Activated B cell treated with CpG ODN at 0.5 μM for 24 hours (primary cell): ENCODE measurements around the gene RADIL. TPM values are rescaled to one million over a fixed set of nuclear protein-coding genes. Genes with fewer than 3 reads are reported as not detected.
A peak's percentile ranks its signal among the peaks of the same experiment; 100 is the strongest.
"Not testable (repeated sequence)": the region's sequence is repeated elsewhere in the genome, so short reads cannot be mapped to it uniquely, and the experiment has no call there.

ENCODE experiments used
- ATAC-seq: fragments of 200-7000 bp; cut with Tn5 transposase; one replicate; pipeline ENCODE4 v1.10.0; 2021; ENCODE audit warnings: low read depth, mild to moderate bottlenecking, moderate library complexity
- CTCF ChIA-PET: fragments of 350-600 bp; sonication (Branson Sonifier 250); formaldehyde crosslinking; loops from one replicate; lab custom pipeline; 2021; ENCODE audit warnings: antibody characterized with exemption; lab: Charles Lee
- POLR2A ChIA-PET: fragments of 350-600 bp; sonication (Branson Sonifier 250); formaldehyde crosslinking; loops from one replicate; lab custom pipeline; 2021; ENCODE audit warnings: antibody characterized with exemption; lab: Charles Lee
- DNase-seq: peaks from one replicate; pipeline ENCODE4 v3.0.0; 2022
- H3K27ac Mint-ChIP-seq: one replicate; pipeline ENCODE4 v1.8.0; 2020; ENCODE audit warnings: mixed read lengths
- H3K27me3 Mint-ChIP-seq: one replicate; pipeline ENCODE4 v1.8.0; 2021; ENCODE audit warnings: mixed read lengths
- H3K36me3 Mint-ChIP-seq: one replicate; pipeline ENCODE4 v1.8.0; 2021; ENCODE audit warnings: low read depth, mixed read lengths
- H3K4me1 Mint-ChIP-seq: one replicate; pipeline ENCODE4 v1.8.0; 2021; ENCODE audit warnings: mixed read lengths
- H3K4me3 Mint-ChIP-seq: one replicate; pipeline ENCODE4 v1.8.0; 2020; ENCODE audit warnings: mild to moderate bottlenecking, mixed read lengths
- H3K9me3 Mint-ChIP-seq: one replicate; pipeline ENCODE4 v1.8.0; 2020; ENCODE audit warnings: mixed read lengths
- intact Hi-C: fragments of 100-400 bp; cut with micrococcal nuclease; formaldehyde crosslinking; loops from one replicate; pipeline ENCODE4 v1.15.1; 2024
- total RNA-seq: library from RNA; stranded (reverse); gene quantifications from 2 replicates; pipeline ENCODE4 v1.2.3, GENCODE V29; 2022
- TF ChIP-seq, protein P1 (sequence below): fragments of 200-600 bp; IDR thresholded peaks from one replicate; pipeline ENCODE4 v1.8.0; 2022; ENCODE audit warnings: antibody characterized with exemption, mild to moderate bottlenecking

RADIL gene
- total RNA-seq, 1 donor from 2014 or later: not detected

DNA sequence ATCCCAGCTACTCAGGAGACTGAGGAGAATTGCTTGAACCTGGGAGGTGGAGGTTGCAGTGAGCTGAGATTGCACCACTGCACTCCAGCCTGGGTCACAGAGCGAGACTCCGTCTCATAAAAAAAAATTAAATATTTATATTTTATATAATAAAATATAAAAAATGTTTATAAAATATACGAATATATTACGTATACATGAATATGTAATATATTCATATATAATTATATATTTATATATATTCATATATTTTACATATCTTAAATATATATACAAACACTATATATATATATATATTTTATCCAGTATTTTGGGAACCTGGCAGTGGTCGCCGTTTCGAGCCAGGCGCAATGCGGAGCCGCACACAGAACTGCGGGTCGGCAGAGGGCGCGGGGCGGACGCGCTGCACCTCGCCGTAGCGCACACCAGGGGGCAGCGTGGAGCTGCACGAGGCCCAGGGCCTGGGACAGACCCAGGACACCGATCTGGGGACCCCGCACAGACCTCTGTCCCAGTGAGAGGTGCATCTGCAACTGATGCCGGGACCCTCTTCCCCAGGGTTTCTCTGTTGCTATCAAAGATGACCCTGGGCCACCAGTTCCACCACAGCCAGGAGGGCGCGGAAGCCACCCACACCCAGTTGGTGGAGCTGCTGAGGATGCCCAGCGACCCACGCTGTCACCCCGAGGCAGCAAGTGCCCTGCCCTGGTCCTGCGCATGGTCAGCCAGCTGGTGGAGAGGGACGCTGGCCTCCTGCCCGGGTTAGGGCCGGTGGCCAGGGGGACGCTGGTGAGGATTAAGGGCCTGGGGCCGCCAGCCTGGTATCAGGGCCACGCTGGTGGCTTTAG is 85.4 kb downstream of the RADIL start:
- Mint-ChIP-seq H3K27me3 (no peaks in the 10 kb centered on the region), H3K4me1 (no peaks in the 10 kb centered on the region), H3K9me3 (no peaks in the 10 kb centered on the region), H3K4me3 (no peak overlapping the region), H3K27ac (no peak overlapping the region), H3K36me3 (no peaks in the 10 kb centered on the region)
- ChIA-PET POLR2A (interaction anchor here (0.6 to 0.7 kb wide), 2 partner anchors 23 to 271 kb away, joined by 4 to 13 read pairs; partner anchors contain the start of gene AP5Z1), CTCF (interaction anchor here (0.7 to 3.6 kb wide), 5 partner anchors 12 to 299 kb away, joined by 3 to 35 read pairs (median 3); no protein-coding TSS in a partner anchor)
- DNase-seq (peak; percentile 69), ATAC-seq (peak; percentile 96)
- TF ChIP-seq, protein P1, sequence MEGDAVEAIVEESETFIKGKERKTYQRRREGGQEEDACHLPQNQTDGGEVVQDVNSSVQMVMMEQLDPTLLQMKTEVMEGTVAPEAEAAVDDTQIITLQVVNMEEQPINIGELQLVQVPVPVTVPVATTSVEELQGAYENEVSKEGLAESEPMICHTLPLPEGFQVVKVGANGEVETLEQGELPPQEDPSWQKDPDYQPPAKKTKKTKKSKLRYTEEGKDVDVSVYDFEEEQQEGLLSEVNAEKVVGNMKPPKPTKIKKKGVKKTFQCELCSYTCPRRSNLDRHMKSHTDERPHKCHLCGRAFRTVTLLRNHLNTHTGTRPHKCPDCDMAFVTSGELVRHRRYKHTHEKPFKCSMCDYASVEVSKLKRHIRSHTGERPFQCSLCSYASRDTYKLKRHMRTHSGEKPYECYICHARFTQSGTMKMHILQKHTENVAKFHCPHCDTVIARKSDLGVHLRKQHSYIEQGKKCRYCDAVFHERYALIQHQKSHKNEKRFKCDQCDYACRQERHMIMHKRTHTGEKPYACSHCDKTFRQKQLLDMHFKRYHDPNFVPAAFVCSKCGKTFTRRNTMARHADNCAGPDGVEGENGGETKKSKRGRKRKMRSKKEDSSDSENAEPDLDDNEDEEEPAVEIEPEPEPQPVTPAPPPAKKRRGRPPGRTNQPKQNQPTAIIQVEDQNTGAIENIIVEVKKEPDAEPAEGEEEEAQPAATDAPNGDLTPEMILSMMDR: peak; percentile 24
- intact Hi-C loops: loop anchor here (1.0 kb wide), 1 partner anchor 287 kb away; no protein-coding TSS in a partner anchor

DNA sequence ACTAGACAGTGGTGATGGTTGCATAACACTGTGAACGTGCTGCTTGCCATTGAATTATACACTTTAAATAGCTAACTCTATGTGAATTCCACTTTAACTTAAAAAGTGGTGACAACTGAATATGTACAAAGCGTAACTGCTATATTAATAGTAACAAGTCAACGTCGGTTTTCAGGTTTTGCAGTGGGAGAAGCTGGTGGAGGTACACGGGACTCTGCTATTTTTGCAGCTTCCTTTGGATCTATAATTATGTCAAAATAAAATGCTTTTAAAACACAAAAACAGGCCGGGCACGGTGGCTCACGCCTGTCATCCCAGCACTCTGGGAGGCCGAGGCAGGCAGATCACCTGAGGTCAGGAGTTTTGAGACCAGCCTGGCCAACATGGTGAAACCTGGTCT is 87.1 kb downstream of the RADIL start:
- Mint-ChIP-seq H3K4me3 (no peak overlapping the region), H3K36me3 (peaks cover 3% of the 10 kb centered on the region), H3K4me1 (peaks cover 3% of the 10 kb centered on the region), H3K27me3 (no peaks in the 10 kb centered on the region), H3K27ac (no peak overlapping the region), H3K9me3 (no peaks in the 10 kb centered on the region)
- TF ChIP-seq, protein P1: no peak
- ChIA-PET POLR2A (no interaction called here), CTCF (interaction anchor here (3.6 kb wide), 1 partner anchor 289 kb away, joined by 35 read pairs; no protein-coding TSS in a partner anchor)
- intact Hi-C loops: no loop called here
- ATAC-seq (no peak), DNase-seq (no peak)

DNA sequence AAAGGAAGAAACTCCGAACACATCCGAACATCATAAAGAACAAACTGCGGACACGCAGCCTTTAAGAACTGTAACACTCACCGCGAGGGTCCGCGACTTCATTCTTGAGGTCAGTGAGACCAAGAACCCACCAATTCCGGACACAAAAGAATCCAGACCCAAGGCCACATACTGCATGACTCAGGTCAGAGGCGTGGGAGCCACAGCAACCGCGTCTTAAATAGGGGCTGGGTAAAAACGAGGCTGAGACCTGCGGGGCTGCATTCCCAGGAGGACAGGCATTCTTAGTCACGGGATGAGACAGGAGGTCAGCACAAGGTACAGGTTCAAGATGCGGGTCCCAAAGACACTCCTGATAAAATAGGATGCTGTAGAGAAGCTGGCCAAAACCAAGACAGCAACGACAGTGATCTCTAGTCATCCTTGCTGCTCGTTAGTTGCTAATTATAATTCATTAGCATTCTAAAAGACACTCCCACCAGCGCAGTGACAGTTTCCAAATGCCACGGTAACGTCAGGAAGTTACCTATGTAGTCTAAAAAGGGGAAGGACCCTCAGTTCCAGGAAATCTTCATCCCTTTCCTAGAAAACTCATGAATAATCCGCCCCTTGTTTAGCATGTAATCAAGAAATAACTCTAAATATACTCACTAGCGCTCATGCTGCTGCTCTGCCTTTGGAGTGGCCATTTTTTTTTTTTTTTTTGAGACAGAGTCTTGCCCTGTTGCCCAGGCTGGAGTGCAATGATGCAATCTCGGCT is 88.7 kb downstream of the RADIL start:
- CTCF ChIA-PET: interaction anchor here (0.8 kb wide), 1 partner anchor 179 kb away, joined by 3 read pairs; no protein-coding TSS in a partner anchor
- H3K36me3 Mint-ChIP-seq: peaks cover 19% of the 10 kb centered on the region
- POLR2A ChIA-PET: no interaction called here
- no peaks in the 10 kb centered on the region for H3K27me3 Mint-ChIP-seq
- peaks cover 4% of the 10 kb centered on the region for H3K4me1 Mint-ChIP-seq
- H3K27ac Mint-ChIP-seq: no peak overlapping the region
- no peaks in the 10 kb centered on the region for H3K9me3 Mint-ChIP-seq
- TF ChIP-seq, protein P1: no peak
- DNase-seq: no peak
- no peak overlapping the region for H3K4me3 Mint-ChIP-seq
- no peak for ATAC-seq
- intact Hi-C loops: no loop called here

DNA sequence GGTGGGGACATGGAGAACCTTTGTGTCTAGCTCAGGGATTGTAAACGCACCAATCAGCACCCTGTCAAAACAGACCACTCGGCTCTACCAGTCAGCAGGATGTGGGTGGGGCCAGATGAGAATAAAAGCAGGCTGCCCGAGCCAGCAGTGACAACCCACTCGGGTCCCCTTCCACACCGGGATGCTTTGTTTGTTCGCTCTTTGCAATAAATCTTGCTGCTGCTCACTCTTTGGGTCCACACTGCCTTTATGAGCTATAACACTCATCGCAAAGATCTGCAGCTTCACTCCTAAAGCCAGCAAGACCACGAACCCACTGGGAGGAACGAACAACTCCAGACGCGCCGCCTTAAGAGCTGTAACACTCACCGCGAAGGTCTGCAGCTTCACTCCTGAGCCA is 89.3 kb downstream of the RADIL start:
- ATAC-seq, H3K4me3 Mint-ChIP-seq, H3K27ac Mint-ChIP-seq, intact Hi-C loops, H3K27me3 Mint-ChIP-seq, DNase-seq, H3K9me3 Mint-ChIP-seq, H3K4me1 Mint-ChIP-seq, POLR2A ChIA-PET: not testable (repeated sequence)
- H3K36me3 Mint-ChIP-seq: peaks cover 21% of the 10 kb centered on the region
- CTCF ChIA-PET: interaction anchor here (1.3 kb wide), 1 partner anchor 657 kb away, joined by 3 read pairs; no protein-coding TSS in a partner anchor

DNA sequence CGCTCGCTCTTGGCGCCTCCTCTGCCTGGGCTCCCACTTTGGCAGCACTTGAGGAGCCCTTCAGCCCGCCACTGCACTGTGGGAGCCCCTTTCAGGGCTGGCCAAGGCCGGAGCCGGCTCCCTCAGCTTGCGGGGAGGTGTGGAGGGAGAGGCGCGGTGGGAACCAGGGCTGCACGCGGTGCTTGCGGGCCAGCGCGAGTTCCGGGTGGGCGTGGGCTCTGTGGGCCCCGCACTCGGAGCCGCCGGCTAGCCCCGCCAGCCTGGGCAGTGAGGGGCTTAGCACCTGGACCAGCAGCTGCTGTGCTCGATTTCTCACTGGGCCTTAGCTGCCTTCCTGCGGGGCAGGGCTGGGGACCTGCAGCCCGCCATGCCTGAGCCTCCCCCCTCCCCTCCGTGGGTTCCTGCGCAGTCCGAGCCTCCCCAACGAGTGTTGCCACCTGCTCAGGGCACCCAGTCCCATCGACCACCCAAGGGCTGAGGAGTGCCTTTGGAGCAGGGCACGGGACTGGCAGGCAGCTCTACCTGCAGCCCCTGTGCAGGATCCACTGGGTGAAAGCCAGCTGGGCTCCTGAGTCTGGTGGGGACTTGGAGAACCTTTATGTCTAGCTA is 90.0 kb downstream of the RADIL start:
- H3K9me3 Mint-ChIP-seq, ATAC-seq, H3K4me1 Mint-ChIP-seq, H3K27ac Mint-ChIP-seq, H3K27me3 Mint-ChIP-seq, H3K4me3 Mint-ChIP-seq, DNase-seq: not testable (repeated sequence)
- intact Hi-C loops: loop anchor here (2.0 kb wide), 1 partner anchor 181 kb away; no protein-coding TSS in a partner anchor
- H3K36me3 Mint-ChIP-seq: peaks cover 26% of the 10 kb centered on the region
- ChIA-PET CTCF (interaction anchor here (1.2 to 2.2 kb wide), 3 partner anchors 18 to 658 kb away, joined by 3 to 10 read pairs (median 4); partner anchors contain the start of gene AP5Z1), POLR2A (interaction anchor here (0.8 to 3.6 kb wide), 5 partner anchors 16 to 1029 kb away, joined by 3 to 47 read pairs (median 4); partner anchors contain the start of genes AP5Z1 and RBAK)
